Keratinocyte (primary cell): ENCODE results near the gene MAGI1. TPM values are rescaled to one million over a fixed set of nuclear protein-coding genes. Genes with fewer than 3 reads are reported as not detected.

Experiments used
- DNase-seq: peaks from one replicate; pipeline ENCODE4 v3.0.0-alpha.2; 2011; ENCODE audit warnings: low read depth, missing footprints, low spot score
- FAIRE-seq: peaks from 2 replicates; lab custom pipeline; 2011; peaks lifted over from hg19 to GRCh38; lab: Jason Lieb, UNC
- H2AFZ ChIP-seq: 2 replicates; pipeline ENCODE4 v1.6.0; 2012; ENCODE audit warnings: low read length, control low read depth, inconsistent platforms; ENCODE audit not compliant: control insufficient read depth
- H3K27ac ChIP-seq: 2 replicates; pipeline ENCODE4 v1.5.1; 2011; ENCODE audit warnings: low read length; ENCODE audit not compliant: control insufficient read depth, insufficient read depth
- H3K27me3 ChIP-seq: 3 replicates; pipeline ENCODE4 v1.6.0; 2011; ENCODE audit warnings: low read length; ENCODE audit not compliant: control insufficient read depth, insufficient read depth; ENCODE audit errors: extremely low read depth
- H3K36me3 ChIP-seq, 2 experiments: 2 replicates in 1 of 2; 3 replicates in 1 of 2; pipeline ENCODE4 v1.5.1; 2011; ENCODE audit warnings: low read length in 2 of 2, mild to moderate bottlenecking in 1 of 2; ENCODE audit not compliant: control insufficient read depth in 2 of 2, insufficient read depth in 2 of 2; ENCODE audit errors: extremely low read depth in 1 of 2
- H3K4me1 ChIP-seq: 3 replicates; pipeline ENCODE4 v1.5.1; 2011; ENCODE audit warnings: low read length; ENCODE audit not compliant: control insufficient read depth, insufficient read depth; ENCODE audit errors: extremely low read depth
- H3K4me2 ChIP-seq: 3 replicates; pipeline ENCODE4 v1.6.0; 2011; ENCODE audit warnings: low read depth, low read length; ENCODE audit not compliant: control insufficient read depth, insufficient read depth; ENCODE audit errors: extremely low read depth
- H3K4me3 ChIP-seq, 3 experiments: fragments of 200-600 bp in 1 of 3; sonication (generic) in 1 of 3; 2 replicates in 2 of 3; 3 replicates in 1 of 3; pipeline ENCODE4 v1.5.1; 2011 to 2016; ENCODE audit warnings: low read length in 3 of 3, mild to moderate bottlenecking in 3 of 3, control low read depth in 2 of 3, inconsistent platforms in 1 of 3, low read depth in 1 of 3, mixed read lengths in 1 of 3, mixed run types in 1 of 3, moderate library complexity in 1 of 3; ENCODE audit not compliant: control insufficient read depth in 2 of 3, insufficient read depth in 2 of 3; ENCODE audit errors: extremely low read depth in 1 of 3
- H3K79me2 ChIP-seq: 2 replicates; pipeline ENCODE4 v1.6.0; 2012; ENCODE audit warnings: low read length; ENCODE audit not compliant: control insufficient read depth, insufficient read depth
- H3K9ac ChIP-seq: 3 replicates; pipeline ENCODE4 v1.6.0; 2011; ENCODE audit warnings: low read length; ENCODE audit not compliant: control insufficient read depth, insufficient read depth; ENCODE audit errors: extremely low read depth
- H3K9me1 ChIP-seq: 3 replicates; pipeline ENCODE4 v1.6.0; 2011; ENCODE audit warnings: low read length; ENCODE audit not compliant: control insufficient read depth, insufficient read depth; ENCODE audit errors: extremely low read depth
- H3K9me3 ChIP-seq: 2 replicates; pipeline ENCODE4 v1.5.1; 2012; ENCODE audit warnings: low read depth, low read length; ENCODE audit not compliant: control insufficient read depth
- H4K20me1 ChIP-seq: 3 replicates; pipeline ENCODE4 v1.6.0; 2011; ENCODE audit warnings: low read length; ENCODE audit not compliant: control insufficient read depth, insufficient read depth; ENCODE audit errors: extremely low read depth
- EZH2 ChIP-seq: IDR thresholded peaks from one replicate; pipeline ENCODE4 v1.6.1; 2012; ENCODE audit warnings: inconsistent platforms, mild to moderate bottlenecking, low read length, moderate library complexity
- dilution Hi-C: fragments of 300-500 bp; cut with MboI; formaldehyde crosslinking; loops from one replicate; pipeline ENCODE4 v1.7.0; 2020; ENCODE audit warnings: low sequenced_read_pairs; ENCODE audit not compliant: extremely low pct_ligation_motif_present
- polyA plus RNA-seq, 5 experiments: library from polyadenylated mRNA; depleted of rRNA in 3 of 5; stranded (reverse) in 3 of 5; stranded (forward) in 1 of 5; unstranded in 1 of 5; fragments of >200 nt; gene quantifications; 1 replicate in 1 of 5; 2 replicates in 3 of 5; 3 replicates in 1 of 5; pipeline versions ENCODE4 v1.2.1 to v1.2.3, GENCODE V29; 2011 to 2012; ENCODE audit warnings: missing spikeins in 2 of 5, low read depth in 1 of 5, low replicate concordance in 1 of 5
- TF ChIP-seq, protein P1 (sequence below), 3 experiments: IDR thresholded peaks in 1 of 3; conservative IDR thresholded peaks in 1 of 3; optimal IDR thresholded peaks in 1 of 3; 2 replicates in 2 of 3; 3 replicates in 1 of 3; pipeline versions ENCODE3 to v1.5.1; 2011; ENCODE audit warnings: low read length in 3 of 3, mild to moderate bottlenecking in 3 of 3, moderate library complexity in 2 of 3, control low read depth in 1 of 3, inconsistent platforms in 1 of 3; ENCODE audit not compliant: insufficient read depth in 2 of 3; ENCODE audit errors: extremely low read depth in 1 of 3

MAGI1 gene
- polyA plus RNA-seq, 1 donor (not counting 4 experiments of a cell fraction or from before 2014, with no cell fraction given) = 10.9 TPM

DNA sequence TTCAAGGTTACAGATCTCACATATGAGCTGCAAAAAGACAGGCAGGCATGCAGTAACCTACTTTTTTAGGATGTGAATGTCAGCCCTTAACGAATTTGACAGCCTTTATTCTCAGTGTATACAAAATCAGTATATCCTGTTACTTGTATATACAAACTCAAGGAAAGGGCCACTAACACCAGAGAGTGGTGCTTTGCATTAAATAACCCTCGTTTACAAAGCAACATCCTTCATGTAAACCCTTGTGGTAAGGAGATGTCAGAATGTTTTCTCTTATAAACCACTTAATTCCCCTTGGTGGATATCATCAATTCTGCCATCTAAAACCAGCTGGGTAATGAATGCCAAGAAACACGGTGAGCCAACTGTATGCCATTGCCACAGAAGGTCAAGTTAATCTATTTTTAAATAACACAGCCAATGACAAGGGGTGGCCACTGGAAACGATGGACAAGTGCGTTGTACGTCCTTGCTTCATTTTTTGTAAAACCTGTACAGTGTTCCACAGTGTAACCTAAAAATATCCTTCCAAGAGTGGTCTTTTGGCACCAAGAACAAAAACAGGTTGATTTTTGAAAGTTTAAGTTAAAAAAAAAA lies 7.5 kb downstream of the MAGI1 start:
- Histone ChIP-seq H3K9me3 (no peaks in the 10 kb centered on the region), H3K79me2 (peaks cover 44% of the 10 kb centered on the region)

GRCh38 chr3:66029443-66029842 lies 9.3 kb downstream of the MAGI1 start:
- no peaks in the 10 kb centered on the region for H3K9me3 ChIP-seq
- TF ChIP-seq, protein P1, sequence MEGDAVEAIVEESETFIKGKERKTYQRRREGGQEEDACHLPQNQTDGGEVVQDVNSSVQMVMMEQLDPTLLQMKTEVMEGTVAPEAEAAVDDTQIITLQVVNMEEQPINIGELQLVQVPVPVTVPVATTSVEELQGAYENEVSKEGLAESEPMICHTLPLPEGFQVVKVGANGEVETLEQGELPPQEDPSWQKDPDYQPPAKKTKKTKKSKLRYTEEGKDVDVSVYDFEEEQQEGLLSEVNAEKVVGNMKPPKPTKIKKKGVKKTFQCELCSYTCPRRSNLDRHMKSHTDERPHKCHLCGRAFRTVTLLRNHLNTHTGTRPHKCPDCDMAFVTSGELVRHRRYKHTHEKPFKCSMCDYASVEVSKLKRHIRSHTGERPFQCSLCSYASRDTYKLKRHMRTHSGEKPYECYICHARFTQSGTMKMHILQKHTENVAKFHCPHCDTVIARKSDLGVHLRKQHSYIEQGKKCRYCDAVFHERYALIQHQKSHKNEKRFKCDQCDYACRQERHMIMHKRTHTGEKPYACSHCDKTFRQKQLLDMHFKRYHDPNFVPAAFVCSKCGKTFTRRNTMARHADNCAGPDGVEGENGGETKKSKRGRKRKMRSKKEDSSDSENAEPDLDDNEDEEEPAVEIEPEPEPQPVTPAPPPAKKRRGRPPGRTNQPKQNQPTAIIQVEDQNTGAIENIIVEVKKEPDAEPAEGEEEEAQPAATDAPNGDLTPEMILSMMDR (optimal IDR thresholded peaks at IDR 0.05 in 1 of 3, IDR thresholded peaks at IDR 0.05 in 1 of 3, conservative IDR thresholded peaks at IDR 0.05 in 1 of 3; ENCODE audit: extremely low read depth in 1 of 3, insufficient read depth in 2 of 3, low read length in 3 of 3) = no peak
- TF ChIP-seq EZH2 = no peak
- H4K20me1 ChIP-seq = no peaks in the 10 kb centered on the region
- dilution Hi-C loops = no loop called here
- peaks cover 40% of the 10 kb centered on the region for H3K79me2 ChIP-seq
- no peak overlapping the region for H3K4me3 ChIP-seq
- H3K4me1 ChIP-seq = peaks cover 18% of the 10 kb centered on the region
- no peak overlapping the region for H3K9ac ChIP-seq
- DNase-seq = no peak
- H2AFZ ChIP-seq = no peak overlapping the region
- H3K27ac ChIP-seq = no peak overlapping the region
- peak; percentile 55 for FAIRE-seq
- no peaks in the 10 kb centered on the region for H3K27me3 ChIP-seq
- H3K4me2 ChIP-seq = no peak overlapping the region
- H3K9me1 ChIP-seq = peaks cover 2% of the 10 kb centered on the region
- no peaks in the 10 kb centered on the region for H3K36me3 ChIP-seq

More for the DNA sequence above, 7.5 kb downstream of the MAGI1 start:
- FAIRE-seq (no peak), DNase-seq (no peak)
- dilution Hi-C loops = no loop called here
- Histone ChIP-seq H3K27ac (no peak overlapping the region), H3K36me3 (no peaks in the 10 kb centered on the region), H3K27me3 (no peaks in the 10 kb centered on the region), H3K4me3 (no peak overlapping the region), H2AFZ (no peak overlapping the region), H4K20me1 (no peaks in the 10 kb centered on the region), H3K4me1 (peaks cover 26% of the 10 kb centered on the region), H3K9me1 (peaks cover 2% of the 10 kb centered on the region), H3K4me2 (no peak overlapping the region), H3K9ac (no peak overlapping the region)
- TF ChIP-seq EZH2 = no peak
- TF ChIP-seq, protein P1 (optimal IDR thresholded peaks at IDR 0.05 in 1 of 3, IDR thresholded peaks at IDR 0.05 in 1 of 3, conservative IDR thresholded peaks at IDR 0.05 in 1 of 3; ENCODE audit: extremely low read depth in 1 of 3, insufficient read depth in 2 of 3, low read length in 3 of 3) = no peak
